NOMO-1 (cell line): Measurements from ENCODE around the gene ZDHHC22.

Experiments used
- DNase-seq, 2 experiments: peaks; one replicate each; lab custom pipeline; 2025; ENCODE audit not compliant: unreplicated experiment in 2 of 2; lab: John Stamatoyannopoulos, UW

The ZDHHC22 gene

GRCh38 chr14:77085538-77085937 lies 56.1 kb downstream of the ZDHHC22 start:
- DNase-seq = no peak

- no peak for DNase-seq
These were observed 56.6 kb downstream of the ZDHHC22 start for GRCh38 chr14:77084985-77085384.

- DNase-seq = no peak
These were observed 58.5 kb downstream of the ZDHHC22 start for GRCh38 chr14:77083082-77083481.

GRCh38 chr14:77082356-77082755 lies 59.2 kb downstream of the ZDHHC22 start:
- DNase-seq = no peak
